PFSK-1 (cell line): ENCODE measurements around the gene FLT4.

Source experiments
- FOXP2 ChIP-seq: optimal IDR thresholded peaks from 2 replicates; pipeline ENCODE3; 2011; ENCODE audit warnings: borderline replicate concordance, control low read depth, inconsistent platforms; ENCODE audit not compliant: insufficient read depth; ENCODE audit errors: extremely low read length, extremely low read depth
- POLR2AphosphoS5 ChIP-seq: IDR thresholded peaks from 2 replicates; pipeline ENCODE4 v1.6.1; 2012; ENCODE audit warnings: low read depth, mild to moderate bottlenecking, control low read depth, low read length, moderate library complexity
- REST ChIP-seq, 2 experiments: IDR thresholded peaks; 2 replicates each; pipeline versions ENCODE4 v1.6.1 to v1.8.0; 2011 to 2012; ENCODE audit warnings: low read depth in 2 of 2, low read length in 2 of 2, control low read depth in 1 of 2, inconsistent platforms in 1 of 2, mild to moderate bottlenecking in 1 of 2, moderate library complexity in 1 of 2; ENCODE audit not compliant: insufficient read depth in 1 of 2
- SIN3A ChIP-seq: IDR thresholded peaks from 2 replicates; pipeline ENCODE4 v1.6.1; 2012; ENCODE audit warnings: mild to moderate bottlenecking, low read length, moderate library complexity, borderline replicate concordance; ENCODE audit not compliant: insufficient read depth
- TAF1 ChIP-seq: IDR thresholded peaks from 2 replicates; pipeline ENCODE4 v1.6.1; 2012; ENCODE audit warnings: low read length, control low read depth, borderline replicate concordance; ENCODE audit not compliant: insufficient read depth

GRCh38 chr5:180690562-180690961, 41.2 kb upstream of the FLT4 start:
- no peak for TF ChIP-seq POLR2AphosphoS5
- TF ChIP-seq FOXP2: no peak
- TF ChIP-seq TAF1: no peak
- no peak for TF ChIP-seq REST (IDR thresholded peaks at IDR 0.05; ENCODE audit: insufficient read depth in 1 of 2, low read depth in 2 of 2, low read length in 2 of 2)
- no peak for TF ChIP-seq SIN3A
